ENCODE data around the gene UHRF1.
"Not testable (repeated sequence)": the region's sequence is repeated elsewhere in the genome, so short reads cannot be mapped to it uniquely, and the experiment has no call there.

UHRF1 gene

DNA sequence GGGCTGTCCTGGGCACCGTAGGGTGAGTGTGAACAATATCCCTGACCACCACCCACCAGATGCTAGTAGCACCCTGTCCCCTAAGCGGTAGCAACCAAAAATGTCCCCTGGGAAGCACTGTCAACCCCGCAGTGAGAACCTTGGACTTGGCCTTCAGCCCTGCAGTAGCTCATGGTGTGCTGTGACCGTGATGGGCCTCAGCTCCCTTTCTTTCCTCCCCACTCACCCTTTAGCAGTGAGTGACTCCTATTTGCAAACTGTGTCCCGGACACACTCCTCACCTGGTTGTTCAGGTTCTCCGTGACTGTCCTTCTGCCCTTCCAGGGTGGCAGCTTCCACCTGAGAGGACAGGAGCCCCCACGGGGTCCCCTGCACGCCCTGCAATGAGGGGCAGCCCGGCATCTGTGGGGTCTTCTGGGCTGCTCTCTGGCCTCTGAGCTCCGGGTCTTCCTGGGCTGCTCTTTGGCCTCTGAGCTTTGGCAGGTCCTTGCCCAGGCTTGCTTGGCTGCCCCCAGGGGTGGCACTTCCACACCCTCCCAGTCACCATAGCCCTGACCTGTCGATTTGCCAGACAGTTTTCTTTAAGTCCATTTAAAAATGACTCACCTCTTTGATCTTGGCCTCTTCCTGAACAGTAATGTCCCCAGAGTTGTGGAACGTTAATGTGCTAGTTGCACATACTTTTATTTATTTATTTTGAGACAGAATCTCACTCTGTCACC is 63.4 kb downstream of the UHRF1 start:
- no peak for DNase-seq

DNA sequence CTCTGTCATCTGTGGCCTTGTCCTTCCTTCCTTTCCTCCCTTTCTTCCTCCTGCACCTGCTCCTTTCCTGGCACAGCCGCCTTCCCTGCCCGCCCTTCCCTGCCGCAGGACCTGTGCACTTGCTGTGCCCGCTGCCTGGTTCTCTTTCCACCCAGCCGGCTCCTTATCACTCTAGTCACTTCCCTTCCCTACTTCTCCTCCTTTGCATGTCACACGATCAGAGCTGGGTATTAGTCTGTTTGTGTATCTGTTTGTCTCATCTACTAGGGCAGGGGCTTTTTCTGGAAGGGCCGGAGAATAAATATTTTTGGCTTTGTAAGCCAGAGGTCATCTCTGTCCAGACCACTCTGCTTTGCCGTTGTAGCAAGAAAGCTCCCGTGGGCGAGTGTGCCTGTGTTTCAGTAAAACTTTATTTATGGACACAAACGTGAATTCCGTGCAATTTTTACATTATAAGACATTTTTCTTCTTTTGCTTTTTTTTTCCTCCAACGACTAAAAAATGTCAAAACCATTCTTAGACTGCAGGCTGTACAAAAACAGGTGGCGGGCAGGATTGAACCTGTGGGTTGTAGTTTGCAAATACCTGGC is 65.7 kb downstream of the UHRF1 start:
- DNase-seq, result no peak

DNA sequence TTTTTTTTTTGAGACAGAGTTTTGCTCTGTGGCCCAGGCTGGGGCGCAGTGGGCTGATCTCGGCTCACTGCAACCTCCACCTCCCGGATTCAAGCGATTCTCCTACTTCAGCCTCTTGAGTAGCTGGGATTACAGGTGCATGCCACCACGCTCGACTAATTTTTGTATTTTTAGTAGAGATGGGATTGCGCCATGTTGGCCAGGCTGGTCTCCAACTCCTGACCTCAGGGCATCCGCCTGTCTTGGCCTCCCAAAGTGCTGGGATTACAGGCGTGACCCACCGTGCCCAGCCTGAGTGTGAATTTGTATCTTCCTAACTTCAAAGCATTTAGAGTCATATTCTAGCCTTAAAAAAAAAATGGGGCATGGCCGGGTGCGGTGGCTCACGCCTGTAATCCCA is 66.3 kb downstream of the UHRF1 start:
- DNase-seq, result not testable (repeated sequence)

DNA sequence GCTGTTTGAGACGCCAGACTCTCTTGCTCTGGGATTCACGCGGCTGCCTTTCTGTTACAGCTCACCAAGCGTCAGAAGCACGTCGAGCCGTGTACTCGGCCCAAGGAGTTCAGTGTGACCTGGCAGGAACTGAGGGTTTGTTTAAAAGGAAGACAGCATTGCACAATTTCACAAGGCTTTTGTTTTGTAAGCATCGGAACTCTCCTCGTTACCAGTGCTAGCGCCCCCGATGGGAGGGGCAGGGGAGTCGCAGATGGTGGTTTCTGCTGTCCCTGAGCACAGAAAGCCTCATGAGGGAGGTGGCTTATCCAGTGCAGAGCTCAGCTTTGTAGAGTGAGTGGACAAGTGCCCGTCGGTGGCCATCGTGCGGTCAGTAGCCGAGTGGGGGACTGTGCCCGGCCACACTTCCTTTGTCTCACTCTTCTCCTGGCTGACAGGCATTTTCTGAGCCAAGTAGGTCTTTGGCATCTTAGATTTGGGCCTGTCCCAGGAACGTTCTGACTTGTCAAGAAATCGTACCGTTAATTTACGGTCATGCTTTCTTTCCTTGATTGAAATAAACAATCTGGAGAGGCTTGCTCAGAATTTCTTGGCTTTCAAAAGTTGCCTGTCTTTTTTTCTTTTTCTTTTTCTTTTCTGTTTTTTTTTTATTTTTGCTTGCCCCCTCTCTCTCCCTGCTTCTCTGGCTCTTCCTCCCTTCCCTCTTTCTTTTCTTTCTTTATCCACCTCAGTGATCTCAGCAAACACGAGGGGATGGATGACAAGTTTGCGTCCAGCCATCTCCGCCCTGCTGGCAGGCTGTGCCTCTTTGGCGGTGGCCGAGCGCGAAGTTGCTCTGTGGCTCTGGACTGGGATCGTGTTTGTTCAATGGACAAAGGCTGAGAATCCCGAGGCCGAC is 67.3 kb downstream of the UHRF1 start:
- peak; percentile 24 for DNase-seq

DNA sequence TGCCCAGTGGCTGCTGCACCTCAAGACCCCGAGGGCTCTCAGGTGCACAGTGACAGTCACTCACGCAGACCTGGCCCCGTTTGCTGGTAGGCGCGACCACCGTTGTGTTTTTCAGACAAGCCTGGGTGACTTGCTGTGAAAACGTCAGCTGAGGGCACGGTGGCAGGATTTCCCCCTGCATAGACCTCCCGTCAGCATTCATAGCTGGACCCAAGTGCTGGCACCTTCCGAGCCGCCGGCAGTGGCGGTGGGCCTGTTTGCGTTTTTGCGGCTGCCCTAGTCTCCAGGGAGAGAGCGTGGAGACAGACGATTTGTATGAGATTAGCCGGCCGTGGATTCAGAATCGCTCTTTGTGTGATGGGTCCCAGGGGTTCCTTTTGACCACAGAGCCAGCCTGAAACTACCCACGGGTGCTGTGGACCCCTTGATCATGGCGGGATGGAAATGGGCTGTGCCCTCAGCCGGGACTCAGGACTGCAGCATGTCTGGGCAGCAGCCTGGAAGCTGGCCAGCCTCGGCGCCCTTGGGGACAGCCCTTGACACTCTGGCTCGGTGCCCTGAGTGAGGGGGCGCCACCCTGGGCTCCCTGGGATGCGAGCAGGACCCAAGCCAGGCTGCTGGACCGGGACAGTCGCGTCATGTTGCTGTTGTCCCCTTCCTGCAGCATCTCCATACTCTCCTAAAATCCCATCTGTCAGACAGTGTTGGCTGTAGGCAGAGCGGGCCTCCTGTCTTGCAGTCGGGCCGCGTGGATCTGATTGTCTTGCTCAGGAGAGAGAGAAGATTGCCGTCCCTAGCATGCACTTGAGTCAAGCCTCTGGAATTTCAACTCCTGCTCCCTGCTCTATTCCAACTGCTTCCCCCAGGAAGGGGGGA is 68.2 kb downstream of the UHRF1 start:
- no peak for DNase-seq

DNA sequence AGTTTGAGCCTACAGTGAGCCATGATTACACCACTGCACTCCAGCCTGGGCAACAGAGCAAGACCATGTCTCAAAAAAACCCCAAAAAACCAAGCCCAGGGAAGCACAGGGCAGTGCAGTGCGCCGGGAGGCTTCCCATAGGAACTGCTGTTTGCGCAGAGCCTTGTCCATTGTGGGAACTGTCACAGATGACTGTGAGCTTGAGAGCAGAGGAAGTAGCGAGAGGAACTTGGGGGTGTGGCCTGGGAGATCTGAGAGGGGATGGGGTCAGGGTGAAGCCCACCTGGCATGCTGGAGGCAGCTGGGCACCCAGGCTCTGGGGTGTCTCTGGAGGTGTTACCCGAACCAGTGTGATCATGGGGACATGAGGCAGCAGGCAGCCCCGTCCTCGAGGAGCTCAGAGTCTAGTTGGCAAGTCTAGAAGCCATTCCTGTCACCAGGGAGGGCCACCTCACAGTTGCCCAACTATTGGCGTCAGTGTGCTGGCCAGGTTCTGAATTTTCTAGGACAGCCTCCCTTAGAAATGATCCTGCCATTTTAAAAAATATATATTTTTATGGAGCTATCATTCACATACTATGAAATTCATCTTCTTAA is 70.0 kb downstream of the UHRF1 start:
- no peak for DNase-seq

DNA sequence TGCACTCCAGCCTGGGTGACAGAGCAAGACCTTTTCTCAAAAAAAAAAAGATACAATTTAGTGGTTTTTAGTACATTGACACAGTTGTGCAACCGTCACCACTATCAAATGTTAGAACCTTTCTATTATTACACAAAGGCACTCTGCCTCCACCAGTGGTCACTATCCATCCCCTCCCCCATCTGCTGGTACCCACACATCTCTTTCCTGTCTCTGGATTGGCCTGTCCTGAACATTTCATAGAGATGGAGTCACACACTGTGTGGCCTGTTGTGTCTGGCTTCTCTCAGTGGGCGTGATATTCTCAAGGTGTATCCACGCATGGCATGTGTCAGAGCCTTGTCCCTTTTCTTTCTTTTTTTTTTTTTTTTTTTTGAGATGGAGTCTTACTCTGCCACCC is 70.8 kb downstream of the UHRF1 start:
- no peak for DNase-seq

DNA sequence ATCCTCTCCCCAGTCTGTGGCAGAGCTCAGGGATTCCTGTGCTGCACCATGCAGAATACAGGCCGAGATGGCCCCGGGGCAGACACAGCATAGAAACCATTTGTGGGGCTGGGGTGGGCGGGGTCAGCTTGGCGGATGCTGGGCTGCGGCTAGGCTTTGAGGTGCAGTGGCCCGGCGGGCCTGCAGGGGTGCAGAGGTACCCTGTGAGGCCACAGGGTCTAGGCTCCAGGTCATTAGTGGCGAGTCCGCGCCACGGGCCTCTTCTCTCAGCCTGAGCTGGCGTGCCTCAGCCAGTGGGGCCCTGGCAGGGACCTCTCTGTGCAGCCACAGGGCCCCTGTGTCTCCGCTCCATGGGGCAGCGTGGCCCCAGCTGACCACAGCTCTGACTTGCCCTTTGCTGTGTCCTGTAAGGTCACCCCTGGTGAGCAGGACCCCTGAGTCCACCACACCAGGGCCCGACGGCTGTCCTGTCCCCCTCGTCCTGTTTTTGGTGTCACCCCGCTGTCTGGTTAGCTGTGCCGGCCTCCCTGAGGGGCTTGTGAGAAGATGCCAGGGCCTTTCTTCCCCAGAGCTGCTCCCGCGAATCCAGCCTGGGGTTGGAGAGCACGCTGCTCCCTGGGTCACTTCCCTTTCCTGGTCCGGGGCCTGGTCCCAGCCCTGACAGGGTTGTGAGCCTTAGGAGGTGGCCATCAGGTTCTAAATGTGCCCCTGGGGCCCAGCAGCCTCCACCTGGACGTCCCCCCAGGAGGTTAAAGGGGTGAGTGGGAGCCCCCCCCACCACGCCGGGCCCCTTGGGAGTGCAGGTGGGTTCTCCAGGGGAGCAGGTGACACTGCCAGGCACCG is 71.8 kb downstream of the UHRF1 start:
- DNase-seq, result no peak

DNA sequence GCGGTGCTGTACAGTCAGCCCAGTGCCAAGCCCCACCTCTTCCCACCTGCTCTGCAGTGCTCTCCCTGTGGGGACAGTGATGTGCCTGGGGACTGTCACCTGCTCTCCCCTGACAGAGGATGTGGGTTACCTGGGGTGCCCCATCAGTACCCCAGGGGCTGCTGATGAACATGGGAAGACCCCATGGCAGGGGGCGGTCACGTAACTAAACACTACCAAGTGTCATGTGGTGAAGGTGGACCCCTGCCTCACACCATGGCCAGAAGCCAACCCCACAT is 72.3 kb downstream of the UHRF1 start:
- no peak for DNase-seq

DNA sequence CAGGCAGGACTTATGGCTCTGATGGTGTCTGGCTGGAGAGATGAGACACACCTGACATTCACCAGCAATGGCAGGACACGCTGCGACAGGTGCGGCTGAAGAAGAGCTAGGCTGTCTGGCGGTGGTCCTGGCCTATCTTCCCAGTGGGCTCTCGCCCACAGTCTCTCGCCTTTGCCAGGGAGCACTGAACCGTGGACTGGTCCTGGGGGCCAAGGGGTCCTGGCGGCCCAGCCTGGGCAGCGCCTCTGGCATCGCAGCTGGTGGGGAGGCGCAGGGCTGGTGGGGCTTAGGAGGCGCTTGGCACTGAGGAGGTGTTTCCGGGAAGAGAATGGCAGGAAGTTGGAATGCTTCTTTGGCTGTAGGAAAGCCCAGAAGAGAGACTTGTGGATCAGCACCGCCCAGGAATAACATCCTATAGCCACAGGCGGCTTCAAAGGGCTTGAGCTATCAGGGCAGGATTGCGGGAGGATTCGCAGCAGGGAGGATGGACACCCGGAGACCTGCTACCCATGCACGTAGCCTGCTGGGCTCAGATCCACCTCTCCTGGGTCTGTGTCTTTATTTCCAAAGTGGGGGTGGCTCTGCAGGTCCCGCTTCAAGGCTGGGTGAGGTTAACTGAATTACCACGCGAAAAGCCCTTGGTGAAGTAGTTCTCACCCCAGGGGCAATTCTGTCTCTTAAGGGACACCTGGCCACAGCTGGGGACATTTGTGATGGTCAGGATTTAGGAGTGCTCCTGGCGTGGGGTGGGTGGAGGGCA is 74.2 kb downstream of the UHRF1 start:
- no peak for DNase-seq

DNA sequence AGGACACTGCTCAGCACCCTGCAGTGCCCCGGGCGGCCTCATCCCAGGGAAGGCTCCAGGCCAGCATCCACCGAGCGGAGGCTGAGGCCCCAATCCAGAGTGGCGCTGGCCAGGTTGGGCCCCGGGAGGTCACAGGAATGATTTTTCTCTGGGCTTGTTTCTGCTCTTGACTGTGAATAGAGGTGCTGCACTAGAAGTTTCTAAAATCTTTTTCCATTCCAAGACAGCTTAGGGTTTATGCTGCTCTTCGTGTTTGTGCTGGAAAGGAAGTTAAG is 74.7 kb downstream of the UHRF1 start:
- DNase-seq, result no peak

DNA sequence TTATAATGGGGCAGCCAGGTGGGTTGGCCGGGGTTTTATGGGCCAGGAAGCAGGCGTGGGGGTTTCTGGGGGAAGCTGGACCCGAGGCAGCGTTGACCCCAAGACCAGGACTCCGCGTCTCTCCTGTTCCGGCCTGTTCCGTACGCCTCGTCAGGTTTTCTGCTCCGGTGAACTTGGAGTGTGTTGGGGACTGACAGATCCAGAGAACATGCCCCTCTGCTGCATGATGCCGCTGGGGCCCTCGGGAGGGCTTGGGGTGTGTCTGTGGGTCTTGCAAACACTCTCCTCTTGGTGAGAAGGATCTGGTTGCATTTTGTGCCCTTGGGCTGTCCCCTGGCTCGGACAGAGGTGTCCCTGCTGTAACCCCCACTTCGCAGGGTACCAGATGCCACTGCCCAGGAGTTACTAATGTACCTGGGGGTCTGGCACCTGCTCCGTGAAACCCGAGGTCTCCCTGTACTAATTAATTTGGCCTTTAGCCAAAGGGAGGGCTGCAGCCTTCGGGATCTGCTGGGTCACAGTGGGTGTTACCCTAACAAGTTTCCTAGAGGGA is 75.2 kb downstream of the UHRF1 start:
- no peak for DNase-seq

DNA sequence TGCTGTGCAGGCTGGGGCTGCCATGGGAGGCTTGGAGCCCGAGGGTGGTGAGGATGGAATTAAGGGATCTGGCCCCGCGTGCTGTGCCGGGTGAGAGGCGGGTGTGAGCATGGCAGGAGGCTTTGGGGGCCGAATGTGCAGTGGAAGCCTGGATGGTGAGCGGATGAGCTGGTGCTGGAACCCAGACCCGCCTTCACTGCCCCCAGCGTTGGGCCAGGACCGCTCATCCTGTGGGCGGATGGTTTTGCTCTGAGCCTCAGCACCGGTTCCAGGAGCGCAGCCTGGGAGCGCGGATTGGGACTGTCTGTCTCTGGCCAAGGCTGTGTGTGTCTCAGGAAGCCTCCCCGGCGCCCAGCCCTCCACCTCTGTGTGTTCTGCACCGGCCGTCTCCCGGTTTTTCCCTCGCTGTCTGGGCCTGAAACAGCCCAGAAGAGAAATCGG is 76.3 kb downstream of the UHRF1 start:
- DNase-seq, result no peak

DNA sequence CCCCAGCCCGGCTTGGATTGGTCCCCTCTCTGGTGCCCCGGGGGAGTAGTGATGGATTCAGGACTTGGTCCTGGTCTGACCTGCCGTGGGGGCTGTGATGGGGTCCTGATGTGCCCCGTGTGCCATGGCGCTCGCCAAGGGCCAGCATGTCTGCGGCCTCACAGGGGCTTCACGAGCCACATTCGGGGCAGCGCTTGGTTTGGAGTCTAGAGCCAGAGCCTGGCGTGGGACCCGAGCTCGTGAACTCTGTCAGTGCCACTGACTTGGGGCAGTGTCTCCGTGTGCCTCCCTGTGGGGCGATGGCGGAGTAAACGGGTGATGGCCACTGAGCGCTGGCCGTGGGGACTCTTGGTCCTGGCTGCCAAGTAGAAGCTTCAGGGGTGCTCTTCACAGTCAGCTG is 76.8 kb downstream of the UHRF1 start:
- no peak for DNase-seq

DNA sequence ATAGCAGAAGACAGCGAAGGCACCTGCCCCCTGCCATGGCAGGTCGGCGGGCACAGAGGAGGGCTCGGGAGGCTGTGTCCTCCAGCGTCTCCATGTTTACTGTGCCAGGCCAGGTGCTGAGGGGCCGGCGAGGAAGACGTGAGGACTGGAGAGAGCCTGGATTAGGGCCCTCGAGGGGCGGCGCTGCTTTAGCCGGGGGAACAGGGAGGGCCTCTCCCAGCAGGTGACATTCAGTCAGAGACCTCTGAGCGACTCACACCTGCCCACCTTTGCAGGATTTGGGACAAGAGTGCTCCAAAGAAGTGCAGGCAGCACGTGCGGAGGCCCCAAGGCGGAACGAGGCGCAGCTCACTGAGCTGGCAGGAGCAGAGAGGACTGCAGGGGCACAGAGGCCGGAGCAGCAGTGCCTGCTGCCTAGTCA is 77.2 kb downstream of the UHRF1 start:
- DNase-seq, result no peak

DNA sequence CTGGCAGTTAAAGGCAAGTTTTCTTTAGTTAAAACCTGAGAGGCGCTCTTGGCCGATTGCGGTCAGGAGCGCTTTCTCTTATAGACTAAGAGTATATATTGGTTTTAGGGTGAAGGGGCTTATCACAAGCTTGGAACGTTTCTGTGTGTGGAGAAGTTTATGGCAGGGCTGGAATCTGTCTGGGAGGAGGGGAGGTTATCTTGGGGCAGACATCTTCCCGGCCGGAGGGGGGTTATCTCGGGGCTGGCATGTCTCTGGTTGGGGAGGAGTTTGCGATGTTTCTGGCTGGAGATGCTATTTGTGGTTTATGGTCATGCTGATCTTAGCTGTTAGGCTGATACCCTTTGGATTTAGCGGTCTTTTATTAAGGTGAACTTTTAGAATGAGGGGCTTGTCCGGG is 78.0 kb downstream of the UHRF1 start:
- no peak for DNase-seq

DNA sequence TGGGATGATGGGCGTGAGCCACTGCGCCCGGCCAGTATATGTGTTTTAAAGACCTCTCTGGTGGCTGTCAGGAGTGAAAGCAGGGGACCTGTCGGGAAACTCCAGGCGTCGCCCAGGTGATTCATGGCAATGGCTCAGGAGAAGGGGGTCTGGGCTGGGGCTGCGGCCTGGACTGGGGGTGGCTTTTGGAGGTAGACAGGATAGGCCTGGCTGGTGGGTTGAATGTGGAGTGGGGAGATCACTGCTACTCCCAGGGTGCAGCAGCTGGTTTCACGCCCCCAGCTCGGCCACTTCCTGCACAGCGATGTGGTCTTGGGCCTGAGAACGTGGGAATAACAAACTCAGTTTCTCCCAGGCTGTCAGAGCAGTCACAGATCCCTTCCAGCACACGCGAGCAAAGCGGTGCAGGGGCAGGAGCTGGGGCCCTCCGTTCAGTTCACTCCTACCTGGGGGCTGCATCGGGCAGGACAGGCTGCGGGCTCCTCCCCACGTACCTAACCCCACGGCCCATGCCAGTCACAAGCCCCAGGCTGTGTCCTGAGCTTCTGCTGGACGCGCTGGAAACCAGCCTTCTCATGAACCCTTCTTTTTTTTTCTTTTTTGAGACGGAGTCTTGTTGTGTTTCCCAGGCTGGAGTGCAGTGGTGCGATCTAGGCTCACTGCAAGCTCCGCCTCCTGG is 78.5 kb downstream of the UHRF1 start:
- no peak for DNase-seq

DNA sequence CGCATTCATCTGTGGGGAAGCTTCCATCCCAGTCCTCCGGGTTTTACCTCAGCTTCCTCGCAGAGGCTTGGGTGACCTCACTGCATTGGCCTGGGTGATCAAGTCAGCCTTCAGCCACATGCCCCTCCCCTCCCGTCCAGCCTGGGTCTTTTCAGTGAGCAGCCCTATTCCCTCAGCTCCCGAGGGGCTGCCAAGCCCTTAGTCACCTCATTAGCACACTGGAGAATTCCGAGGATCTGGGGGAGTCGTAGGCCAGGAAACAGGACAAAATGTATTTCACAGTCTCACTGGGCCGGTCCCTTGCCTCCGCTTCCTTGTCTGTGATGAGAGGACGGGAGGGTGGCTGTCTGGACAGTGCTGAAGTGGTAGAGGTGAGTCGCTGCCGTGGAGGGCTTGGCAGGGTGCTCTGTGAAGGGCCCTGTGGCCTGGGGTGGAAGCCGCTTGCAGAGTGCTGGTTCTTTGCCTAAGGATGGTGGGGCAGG is 79.5 kb downstream of the UHRF1 start:
- DNase-seq, result no peak

DNA sequence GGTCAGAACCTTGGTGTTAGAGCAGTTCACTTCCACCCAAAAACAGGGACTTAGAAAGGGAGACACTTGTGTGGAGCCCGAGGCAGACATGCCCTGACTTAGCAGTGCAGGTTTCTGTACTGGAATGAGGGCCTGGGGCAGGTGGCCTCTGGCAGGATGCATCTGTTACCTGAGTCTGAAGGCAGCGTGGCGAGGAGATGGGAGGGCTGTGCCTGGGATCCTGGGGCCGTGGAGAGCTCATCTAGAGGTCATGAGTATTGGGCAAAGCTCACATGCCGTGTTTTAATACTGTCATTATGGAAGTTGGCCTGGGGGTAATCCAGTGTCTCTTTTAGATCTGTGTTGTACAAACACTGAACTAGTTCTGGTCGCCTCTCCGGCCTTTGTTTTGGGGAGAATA is 81.0 kb downstream of the UHRF1 start:
- no peak for DNase-seq

DNA sequence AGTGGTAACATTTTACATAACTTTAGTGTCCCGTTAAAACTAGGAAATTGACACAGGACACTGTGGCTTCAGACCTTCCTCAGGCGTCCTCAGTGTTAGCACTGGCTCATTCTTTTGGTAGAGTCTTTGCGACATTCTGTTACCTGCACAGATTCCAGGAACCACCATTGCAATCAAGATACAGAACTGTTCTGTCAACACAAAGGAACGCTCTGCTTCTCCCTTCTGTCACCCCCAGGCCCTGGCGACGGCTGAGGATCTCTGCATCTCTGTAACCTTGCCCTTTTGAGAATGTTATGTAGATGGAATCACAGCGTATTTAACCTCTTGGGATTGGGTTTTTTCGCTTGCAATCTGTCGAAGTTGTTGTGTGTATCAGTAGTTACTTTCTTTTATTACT is 82.2 kb downstream of the UHRF1 start:
- no peak for DNase-seq

All from CD4-positive, alpha-beta T cell treated with Interleukin-12 subunit alpha and Interleukin-12 subunit beta, for 1 hour (primary cell).